H1 (cell line): ENCODE results near the gene AP1M1. TPM values are rescaled to one million over a fixed set of nuclear protein-coding genes. Genes with fewer than 3 reads are reported as not detected.

Source experiments
- BRCA1 ChIP-seq: IDR thresholded peaks from 2 replicates; pipeline ENCODE4 v1.6.1; 2012; ENCODE audit warnings: low read depth, low read length, improper control_type of control experiment
- EP300 ChIP-seq, 2 experiments: IDR thresholded peaks; 1 replicate in 1 of 2; 2 replicates in 1 of 2; pipeline ENCODE4 v1.6.1; 2011 to 2012; ENCODE audit warnings: low read depth in 2 of 2, low read length in 2 of 2, mild to moderate bottlenecking in 2 of 2, borderline replicate concordance in 1 of 2, inconsistent platforms in 1 of 2, moderate library complexity in 1 of 2
- NRF1 ChIP-seq: IDR thresholded peaks from 2 replicates; pipeline ENCODE4 v1.6.1; 2011; ENCODE audit warnings: mild to moderate bottlenecking, low read depth, low read length, improper control_type of control experiment
- RFX5 ChIP-seq: IDR thresholded peaks from 2 replicates; pipeline ENCODE4 v1.6.1; 2011; ENCODE audit warnings: low read depth, low read length, improper control_type of control experiment, borderline replicate concordance
- RXRA ChIP-seq: IDR thresholded peaks from 2 replicates; pipeline ENCODE4 v1.6.1; 2011; ENCODE audit warnings: low read depth, mild to moderate bottlenecking, low read length, moderate library complexity; ENCODE audit not compliant: insufficient read depth
- SAP30 ChIP-seq: fragments of 300-600 bp; sonication (generic); IDR thresholded peaks from 2 replicates; pipeline ENCODE4 v1.7.1; 2012; ENCODE audit warnings: low read length, moderate library complexity, mild to moderate bottlenecking, inconsistent platforms; ENCODE audit not compliant: insufficient read depth, insufficient replicate concordance
- polyA plus RNA-seq, 7 experiments: library from polyadenylated mRNA; depleted of rRNA in 3 of 7; stranded (reverse) in 5 of 7; unstranded in 2 of 7; fragments of >200 nt in 5 of 7; fragments of 200-250 nt in 2 of 7; gene quantifications; 1 replicate in 5 of 7; 2 replicates in 1 of 7; 4 replicates in 1 of 7; pipeline versions ENCODE4 v1.2.1 to v1.2.3, GENCODE V29; 2011 to 2013; ENCODE audit warnings: missing spikeins in 2 of 7, mixed read lengths in 2 of 7
- total RNA-seq: library from RNA; stranded (reverse); fragmentation: NEBNext Ultra II Directional; extraction: Animal tissue kit (Norgen Biotek cat#: 25700); gene quantifications from 2 replicates; pipeline ENCODE4 v1.2.1, GENCODE V29; 2021

The AP1M1 gene
- total and polyA plus RNA-seq, 2 of the 8 experiments (the other 6 are each of a cell fraction or from before 2014, with no cell fraction given) = 30.9 to 37.5 TPM

GRCh38 chr19:16202320-16203255, 4.9 kb downstream of the AP1M1 start (continued):
- TF ChIP-seq NRF1 (no peak), EP300 (IDR thresholded peaks at IDR 0.05; ENCODE audit: borderline replicate concordance in 1 of 2, low read depth in 2 of 2, low read length in 2 of 2) (no peak), RXRA (no peak), SAP30 (no peak), RFX5 (no peak), BRCA1 (no peak)
